Measurements from ENCODE around the gene SIVA1.
A peak's percentile ranks its signal among the peaks of the same experiment; 100 is the strongest.

Gene SIVA1

DNA sequence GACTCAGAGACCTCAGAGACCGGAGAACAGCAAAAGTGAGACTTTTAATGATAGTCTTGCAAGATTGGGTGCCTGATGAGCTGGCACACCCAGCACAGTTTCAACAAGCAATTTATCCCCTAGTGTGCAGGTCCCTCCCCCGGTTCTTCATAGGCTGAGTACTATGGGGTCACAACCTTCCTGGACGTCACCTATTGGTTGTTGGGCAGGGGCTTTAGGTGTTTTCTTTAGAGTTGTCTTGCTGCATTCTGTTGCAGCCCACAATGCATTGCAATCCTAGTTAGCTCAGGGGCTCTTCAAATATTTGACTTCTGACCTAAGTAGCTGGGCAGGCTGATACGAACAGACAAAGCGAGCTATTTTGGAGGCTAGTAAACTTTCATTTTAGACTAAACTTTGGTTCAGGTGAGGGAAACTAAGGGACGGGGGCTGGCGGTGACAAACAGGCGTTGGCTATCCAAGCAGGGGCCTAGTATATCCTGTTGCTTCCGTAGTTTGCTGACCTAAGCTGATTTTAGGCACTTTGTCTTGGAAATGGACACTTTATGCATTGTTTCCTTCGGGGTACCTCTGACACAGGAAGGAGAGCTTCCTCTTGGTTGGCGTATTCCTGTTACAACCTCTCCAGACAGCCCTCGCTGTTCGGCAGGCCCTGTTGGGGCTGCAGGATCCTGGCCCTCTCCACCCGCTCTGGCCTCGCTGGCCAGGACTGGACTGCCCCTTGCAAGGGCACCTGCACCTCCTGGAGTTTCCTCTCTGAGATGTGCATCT is 14.1 kb downstream of the SIVA1 start:
- peaks cover 32% of the 10 kb centered on the region for H4K20me1 ChIP-seq (ENCODE audit: insufficient read depth, low read length)
- no peak for TF ChIP-seq EZH2 (IDR thresholded peaks at IDR 0.05; ENCODE audit: borderline replicate concordance, low read depth, low read length, severe bottlenecking)
- TF ChIP-seq, protein P1, sequence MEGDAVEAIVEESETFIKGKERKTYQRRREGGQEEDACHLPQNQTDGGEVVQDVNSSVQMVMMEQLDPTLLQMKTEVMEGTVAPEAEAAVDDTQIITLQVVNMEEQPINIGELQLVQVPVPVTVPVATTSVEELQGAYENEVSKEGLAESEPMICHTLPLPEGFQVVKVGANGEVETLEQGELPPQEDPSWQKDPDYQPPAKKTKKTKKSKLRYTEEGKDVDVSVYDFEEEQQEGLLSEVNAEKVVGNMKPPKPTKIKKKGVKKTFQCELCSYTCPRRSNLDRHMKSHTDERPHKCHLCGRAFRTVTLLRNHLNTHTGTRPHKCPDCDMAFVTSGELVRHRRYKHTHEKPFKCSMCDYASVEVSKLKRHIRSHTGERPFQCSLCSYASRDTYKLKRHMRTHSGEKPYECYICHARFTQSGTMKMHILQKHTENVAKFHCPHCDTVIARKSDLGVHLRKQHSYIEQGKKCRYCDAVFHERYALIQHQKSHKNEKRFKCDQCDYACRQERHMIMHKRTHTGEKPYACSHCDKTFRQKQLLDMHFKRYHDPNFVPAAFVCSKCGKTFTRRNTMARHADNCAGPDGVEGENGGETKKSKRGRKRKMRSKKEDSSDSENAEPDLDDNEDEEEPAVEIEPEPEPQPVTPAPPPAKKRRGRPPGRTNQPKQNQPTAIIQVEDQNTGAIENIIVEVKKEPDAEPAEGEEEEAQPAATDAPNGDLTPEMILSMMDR (IDR thresholded peaks at IDR 0.05; ENCODE audit: borderline replicate concordance, extremely low read depth, low read length, poor library complexity, severe bottlenecking), result no peak
- no peaks in the 10 kb centered on the region for H3K9me3 ChIP-seq (ENCODE audit: insufficient read depth, low read length, severe bottlenecking)
- H3K4me1 ChIP-seq (ENCODE audit: insufficient read depth, low read length), result peaks cover 8% of the 10 kb centered on the region
- DNase-seq (no peak), ATAC-seq (ENCODE audit: insufficient read depth, low read depth) (no peak)
- no peak overlapping the region for H3K4me3 ChIP-seq (ENCODE audit: low read depth in 1 of 2, low read length in 2 of 2)
- no peaks in the 10 kb centered on the region for H3K27me3 ChIP-seq (ENCODE audit: insufficient read depth, low read length, poor library complexity)
- H3K27ac ChIP-seq (ENCODE audit: low read length), result no peak overlapping the region
- H3K36me3 ChIP-seq (ENCODE audit: insufficient read depth, low read length), result peaks cover 42% of the 10 kb centered on the region
- H3K4me2 ChIP-seq (ENCODE audit: insufficient read depth, low read length), result no peak overlapping the region
- no peak overlapping the region for H2AFZ ChIP-seq (ENCODE audit: low read depth, low read length)
- H3K79me2 ChIP-seq (ENCODE audit: insufficient read depth, low read length), result no peaks in the 10 kb centered on the region
- H3K9ac ChIP-seq (ENCODE audit: low read depth, low read length), result no peak overlapping the region

DNA sequence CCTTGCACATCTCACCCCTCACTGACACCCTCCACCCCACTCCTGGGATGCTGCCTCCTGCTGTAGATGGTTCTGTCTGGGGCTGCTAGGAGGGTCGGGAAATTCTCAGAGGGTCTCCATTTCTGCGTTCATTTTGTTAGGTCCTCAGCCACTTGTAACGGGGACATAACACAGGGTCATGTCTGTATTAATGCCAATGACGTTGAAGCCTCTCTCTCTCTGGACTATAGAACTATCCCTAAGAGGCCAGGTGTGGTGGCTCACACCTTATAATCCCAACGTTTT is 14.6 kb downstream of the SIVA1 start:
- peaks cover 46% of the 10 kb centered on the region for H3K36me3 ChIP-seq (ENCODE audit: insufficient read depth, low read length)
- H3K4me3 ChIP-seq (ENCODE audit: low read depth in 1 of 2, low read length in 2 of 2), result no peak overlapping the region
- no peaks in the 10 kb centered on the region for H3K27me3 ChIP-seq (ENCODE audit: insufficient read depth, low read length, poor library complexity)
- H3K27ac ChIP-seq (ENCODE audit: low read length), result no peak overlapping the region
- no peak overlapping the region for H3K9ac ChIP-seq (ENCODE audit: low read depth, low read length)
- H2AFZ ChIP-seq (ENCODE audit: low read depth, low read length), result no peak overlapping the region
- TF ChIP-seq EZH2 (IDR thresholded peaks at IDR 0.05; ENCODE audit: borderline replicate concordance, low read depth, low read length, severe bottlenecking), result no peak
- TF ChIP-seq, protein P1 (IDR thresholded peaks at IDR 0.05; ENCODE audit: borderline replicate concordance, extremely low read depth, low read length, poor library complexity, severe bottlenecking), result no peak
- peaks cover 8% of the 10 kb centered on the region for H3K4me1 ChIP-seq (ENCODE audit: insufficient read depth, low read length)
- DNase-seq (no peak), ATAC-seq (ENCODE audit: insufficient read depth, low read depth) (no peak)
- peaks cover 36% of the 10 kb centered on the region for H4K20me1 ChIP-seq (ENCODE audit: insufficient read depth, low read length)
- no peak overlapping the region for H3K4me2 ChIP-seq (ENCODE audit: insufficient read depth, low read length)
- H3K9me3 ChIP-seq (ENCODE audit: insufficient read depth, low read length, severe bottlenecking), result no peaks in the 10 kb centered on the region
- H3K79me2 ChIP-seq (ENCODE audit: insufficient read depth, low read length), result no peaks in the 10 kb centered on the region

DNA sequence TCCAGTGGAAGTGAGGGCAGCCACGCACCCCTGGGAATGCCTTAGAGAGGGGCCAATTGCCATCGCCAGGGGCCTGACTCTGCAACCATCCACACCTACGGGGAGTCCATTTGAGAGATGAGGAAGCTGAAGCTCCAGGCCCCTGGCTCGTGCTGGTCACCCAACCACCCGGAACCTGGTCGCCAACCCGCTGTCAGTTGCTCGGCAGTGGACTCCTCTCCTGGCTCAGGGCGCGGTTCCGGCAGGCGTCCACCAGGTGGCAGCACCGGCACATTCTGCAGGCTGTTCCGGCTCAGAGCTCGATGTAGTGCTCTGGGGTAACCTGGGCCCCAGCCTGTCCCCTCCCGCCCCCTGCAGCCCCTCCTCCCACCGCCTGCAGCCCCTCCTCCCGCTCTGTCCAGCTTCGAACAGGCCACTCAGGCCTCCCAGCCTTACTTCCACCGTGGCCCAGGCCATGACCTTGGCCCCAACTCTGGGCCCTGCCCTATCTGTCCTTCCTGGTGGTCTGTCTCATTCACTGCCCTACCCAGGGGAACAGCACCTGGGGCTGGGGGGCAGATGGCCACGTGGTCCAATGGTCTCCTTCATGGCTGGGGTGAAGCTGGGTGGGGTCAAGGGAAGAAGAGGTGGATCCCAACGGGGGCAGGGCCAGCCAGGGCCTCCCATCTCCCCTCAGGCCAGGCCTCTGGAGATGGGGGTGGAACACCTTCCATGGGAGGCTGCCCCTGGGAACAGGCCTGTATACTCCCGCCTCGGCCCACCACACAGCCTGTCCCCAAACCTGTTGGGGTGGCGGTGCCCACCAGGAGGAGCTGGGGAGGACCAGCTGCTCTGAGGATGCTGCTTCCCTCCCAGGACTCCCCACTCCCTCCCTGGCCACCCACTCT is 15.7 kb downstream of the SIVA1 start:
- Histone ChIP-seq H3K79me2 (ENCODE audit: insufficient read depth, low read length) (no peaks in the 10 kb centered on the region), H3K4me2 (ENCODE audit: insufficient read depth, low read length) (peak overlapping the region; percentile 44; the same call in 1 of the 2 replicates), H3K9me3 (ENCODE audit: insufficient read depth, low read length, severe bottlenecking) (no peaks in the 10 kb centered on the region), H3K27me3 (ENCODE audit: insufficient read depth, low read length, poor library complexity) (no peaks in the 10 kb centered on the region), H3K4me3 (ENCODE audit: low read depth in 1 of 2, low read length in 2 of 2) (no peak overlapping the region), H3K4me1 (ENCODE audit: insufficient read depth, low read length) (peaks cover 8% of the 10 kb centered on the region), H3K9ac (ENCODE audit: low read depth, low read length) (no peak overlapping the region), H4K20me1 (ENCODE audit: insufficient read depth, low read length) (peaks cover 47% of the 10 kb centered on the region), H3K36me3 (ENCODE audit: insufficient read depth, low read length) (peaks cover 57% of the 10 kb centered on the region), H3K27ac (ENCODE audit: low read length) (peak overlapping the region; percentile 64), H2AFZ (ENCODE audit: low read depth, low read length) (no peak overlapping the region)
- DNase-seq (peak; percentile 88), ATAC-seq (ENCODE audit: insufficient read depth, low read depth) (peak; percentile 94)
- TF ChIP-seq EZH2 (IDR thresholded peaks at IDR 0.05; ENCODE audit: borderline replicate concordance, low read depth, low read length, severe bottlenecking), result no peak
- TF ChIP-seq, protein P1 (IDR thresholded peaks at IDR 0.05; ENCODE audit: borderline replicate concordance, extremely low read depth, low read length, poor library complexity, severe bottlenecking), result peak; percentile 92

Data from DND-41 (cell line).